Stomach (tissue), 4 donors: ENCODE data around the gene AGAP2.

Source experiments
- CTCF ChIP-seq, 7 experiments: fragments of 450-650 bp in 4 of 7; fragments of 200-600 bp in 3 of 7; sonication (generic) in 3 of 7; IDR thresholded peaks; one replicate each; pipeline ENCODE4 v1.5.1; 2016 to 2019; ENCODE audit warnings: antibody characterized with exemption in 7 of 7, control low read depth in 2 of 7, mild to moderate bottlenecking in 1 of 7
- EP300 ChIP-seq: sonication (generic); formaldehyde crosslinking; IDR thresholded peaks from one replicate; pipeline ENCODE4 v1.6.1; 2017; ENCODE audit warnings: antibody characterized with exemption
- POLR2A ChIP-seq, 4 donors: fragments of 450-650 bp; IDR thresholded peaks; one replicate each; pipeline ENCODE4 v1.6.1; 2016; ENCODE audit warnings: antibody characterized with exemption in 4 of 4, control low read depth in 2 of 4, mild to moderate bottlenecking in 1 of 4, moderate library complexity in 1 of 4
- POLR2AphosphoS5 ChIP-seq, 3 donors: sonication (generic); formaldehyde crosslinking; IDR thresholded peaks; one replicate each; pipeline ENCODE4 v1.6.1; 2016; ENCODE audit warnings: antibody characterized with exemption in 3 of 3

- TF ChIP-seq CTCF (IDR thresholded peaks at IDR 0.05) (no peak), POLR2A (IDR thresholded peaks at IDR 0.05) (no peak), POLR2AphosphoS5 (IDR thresholded peaks at IDR 0.05) (no peak), EP300 (no peak)
These were observed 45.3 kb upstream of the AGAP2 start for GRCh38 chr12:57783861-57784260.
